HL-60 (cell line): ENCODE data around the gene B3GALT5.

Experiments used
- DNase-seq, 2 experiments: peaks; one replicate each; pipeline ENCODE4 v3.0.0-alpha.2; 2010 to 2020; ENCODE audit warnings: low read depth in 1 of 2, low spot score in 1 of 2
- H3K27ac ChIP-seq: fragments of 250-450 bp; sonication (Bioruptor Pico); replicated peaks from 2 replicates; pipeline ENCODE4 v1.5.1; 2020; ENCODE audit warnings: mild to moderate bottlenecking, moderate library complexity
- H3K27me3 ChIP-seq: fragments of 250-450 bp; sonication (Bioruptor Pico); 2 replicates; pipeline ENCODE4 v1.5.1; 2021; ENCODE audit warnings: mild to moderate bottlenecking, moderate library complexity; ENCODE audit not compliant: insufficient read depth, poor library complexity, severe bottlenecking
- H3K4me3 ChIP-seq: replicated peaks from 2 replicates; pipeline ENCODE4 v1.5.1; 2011; ENCODE audit warnings: mild to moderate bottlenecking, control low read depth, low read length; ENCODE audit not compliant: insufficient read depth
- CTCF ChIP-seq: IDR thresholded peaks from one replicate; pipeline ENCODE4 v1.5.1; 2011; ENCODE audit warnings: low read length, control low read depth, inconsistent platforms; ENCODE audit not compliant: insufficient read depth
- GABPA ChIP-seq: IDR thresholded peaks from 2 replicates; pipeline ENCODE4 v1.6.1; 2012; ENCODE audit warnings: low read depth
- POLR2AphosphoS5 ChIP-seq: IDR thresholded peaks from 2 replicates; pipeline ENCODE4 v1.6.1; 2012; ENCODE audit warnings: low read depth
- REST ChIP-seq: IDR thresholded peaks from 2 replicates; pipeline ENCODE4 v1.6.1; 2012; ENCODE audit warnings: low read depth; ENCODE audit not compliant: insufficient replicate concordance
- SPI1 ChIP-seq: IDR thresholded peaks from 2 replicates; pipeline ENCODE4 v1.6.1; 2012; ENCODE audit warnings: low read depth, mild to moderate bottlenecking, borderline replicate concordance

B3GALT5 gene

GRCh38 chr21:39567180-39567972, 45.4 kb upstream of the B3GALT5 start:
- peaks cover 2% of the 10 kb centered on the region for H3K27me3 ChIP-seq
- no peak for TF ChIP-seq REST
- no peak for TF ChIP-seq POLR2AphosphoS5
- no peak for TF ChIP-seq CTCF
- no peak for TF ChIP-seq GABPA
- TF ChIP-seq SPI1: no peak
- no peak for DNase-seq
- H3K4me3 ChIP-seq: no peak overlapping the region
- no peak overlapping the region for H3K27ac ChIP-seq

- Histone ChIP-seq H3K27ac (no peak overlapping the region), H3K27me3 (peaks cover 2% of the 10 kb centered on the region), H3K4me3 (no peak overlapping the region)
- DNase-seq: no peak
- TF ChIP-seq GABPA (no peak), POLR2AphosphoS5 (no peak), REST (no peak), CTCF (no peak), SPI1 (no peak)
Observed at GRCh38 chr21:39568361-39568760, 44.4 kb upstream of the B3GALT5 start.

- peaks cover 2% of the 10 kb centered on the region for H3K27me3 ChIP-seq
- no peak for DNase-seq
- no peak overlapping the region for H3K27ac ChIP-seq
- H3K4me3 ChIP-seq: no peak overlapping the region
- TF ChIP-seq GABPA (no peak), SPI1 (no peak), POLR2AphosphoS5 (no peak)
Observed at GRCh38 chr21:39575775-39576174, 37.0 kb upstream of the B3GALT5 start.

- DNase-seq: no peak
Observed at GRCh38 chr21:39576518-39577128, 36.1 kb upstream of the B3GALT5 start.

More at GRCh38 chr21:39576518-39577128, 36.1 kb upstream of the B3GALT5 start:
- H3K27ac ChIP-seq: no peak overlapping the region
- H3K4me3 ChIP-seq: no peak overlapping the region
- TF ChIP-seq POLR2AphosphoS5: no peak
- no peak for TF ChIP-seq REST
- peaks cover 2% of the 10 kb centered on the region for H3K27me3 ChIP-seq
